Glutamatergic neuron (in vitro differentiated cells): Measurements from ENCODE around the gene DPM3. TPM values are rescaled to one million over a fixed set of nuclear protein-coding genes. Genes with fewer than 3 reads are reported as not detected.
A peak's percentile ranks its signal among the peaks of the same experiment; 100 is the strongest.

Experiments
- DNase-seq: peaks from one replicate; pipeline ENCODE4 v3.0.0; 2022
- H3K27ac Mint-ChIP-seq: one replicate; pipeline ENCODE4 v1.8.0; 2020; ENCODE audit warnings: mild to moderate bottlenecking, mixed read lengths, inconsistent platforms; ENCODE audit not compliant: unreplicated experiment
- H3K27me3 Mint-ChIP-seq: one replicate; pipeline ENCODE4 v1.8.0; 2020; ENCODE audit warnings: mild to moderate bottlenecking, moderate library complexity, mixed read lengths, inconsistent platforms; ENCODE audit not compliant: unreplicated experiment
- H3K36me3 Mint-ChIP-seq: one replicate; pipeline ENCODE4 v1.8.0; 2020; ENCODE audit warnings: mild to moderate bottlenecking, mixed read lengths, inconsistent platforms; ENCODE audit not compliant: unreplicated experiment
- H3K4me1 Mint-ChIP-seq: one replicate; pipeline ENCODE4 v1.8.0; 2020; ENCODE audit warnings: mild to moderate bottlenecking, low read depth, mixed read lengths, inconsistent platforms; ENCODE audit not compliant: unreplicated experiment
- H3K4me3 Mint-ChIP-seq: one replicate; pipeline ENCODE4 v1.8.0; 2020; ENCODE audit warnings: mild to moderate bottlenecking, mixed read lengths, inconsistent platforms; ENCODE audit not compliant: unreplicated experiment
- H3K9me3 Mint-ChIP-seq: one replicate; pipeline ENCODE4 v1.8.0; 2020; ENCODE audit warnings: mild to moderate bottlenecking, moderate library complexity, mixed read lengths, inconsistent platforms; ENCODE audit not compliant: unreplicated experiment
- CTCF ChIP-seq: fragments of 200-600 bp; sonication (generic); IDR thresholded peaks from one replicate; pipeline ENCODE4 v1.5.0; 2021; ENCODE audit not compliant: partially characterized antibody, unreplicated experiment
- total RNA-seq: library from RNA; stranded (reverse); fragmentation: NEBNext Ultra II Directional; extraction: Animal tissue kit (Norgen Biotek cat#: 25700); gene quantifications from one replicate; pipeline ENCODE4 v1.2.1, GENCODE V29; 2021; ENCODE audit not compliant: unreplicated experiment

Gene DPM3
- total RNA-seq, 1 donor from 2014 or later: 27.7 TPM

DNA sequence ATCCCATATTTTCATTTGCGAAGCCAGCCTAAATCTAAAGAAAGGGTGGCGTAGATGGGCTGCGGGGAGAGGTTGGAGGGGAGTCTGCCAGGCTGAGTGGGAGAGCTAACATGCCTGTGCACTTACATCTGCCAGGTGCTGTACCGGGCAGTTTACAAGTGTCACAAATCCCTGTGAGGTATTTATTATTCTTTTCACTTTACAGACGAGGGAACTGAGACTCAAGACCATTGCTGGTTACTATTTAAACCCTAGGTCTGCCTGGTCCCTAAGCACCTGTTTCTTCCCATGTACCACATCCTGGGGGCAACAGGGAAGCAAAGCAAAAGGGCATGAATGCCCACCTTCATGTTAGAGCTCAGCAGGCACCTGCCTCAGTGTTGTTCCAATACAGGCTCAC, 32.0 kb downstream of the DPM3 start:
- no peak for DNase-seq
- Mint-ChIP-seq H3K4me3 (no peak overlapping the region), H3K36me3 (no peaks in the 10 kb centered on the region), H3K27me3 (peaks cover 4% of the 10 kb centered on the region), H3K27ac (no peak overlapping the region), H3K9me3 (no peaks in the 10 kb centered on the region), H3K4me1 (no peaks in the 10 kb centered on the region)
- TF ChIP-seq CTCF: no peak

DNA sequence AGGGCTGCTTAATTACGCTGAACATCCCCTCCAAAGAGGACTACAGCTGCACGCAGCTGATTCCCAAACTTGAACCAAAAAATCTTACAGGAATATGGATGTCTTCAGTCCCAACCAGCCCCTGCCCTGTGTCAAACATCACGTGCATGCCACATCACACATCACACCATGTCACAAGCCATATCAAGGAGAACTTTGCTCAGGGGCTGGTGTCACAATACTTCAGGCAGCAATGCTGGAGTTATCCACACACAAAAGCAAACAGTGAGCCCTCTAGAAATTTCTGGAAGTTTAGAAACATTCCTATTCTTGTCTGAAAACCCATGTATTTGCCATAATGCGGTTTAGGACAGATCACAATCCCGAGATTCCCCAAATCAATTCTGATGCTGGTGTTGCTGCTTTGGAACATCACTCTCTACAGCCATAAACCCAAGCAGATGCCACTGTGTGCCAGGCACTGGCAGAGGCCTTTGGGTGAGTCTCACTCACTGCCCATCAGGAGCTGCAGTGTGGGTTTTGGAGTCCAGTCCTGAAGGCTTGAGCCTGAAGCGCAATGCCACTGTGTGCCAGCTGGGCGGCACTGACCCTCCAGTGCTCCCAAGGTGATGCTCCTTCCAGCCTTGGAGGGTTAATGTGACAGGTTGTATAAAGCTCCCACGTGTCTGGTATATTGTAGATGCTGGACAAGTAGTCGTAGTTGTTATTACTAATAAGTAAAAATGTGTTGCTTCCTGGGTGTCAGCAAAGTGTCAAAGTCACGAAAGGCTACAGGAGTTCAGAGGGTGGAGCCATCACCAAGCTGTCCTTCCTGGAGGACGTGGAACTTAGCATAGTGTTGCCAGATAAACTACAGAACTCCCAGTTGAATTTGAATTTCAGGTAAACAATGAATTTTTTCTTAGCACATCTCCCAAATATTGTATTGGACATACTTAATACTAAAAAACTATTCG, 32.7 kb downstream of the DPM3 start:
- Mint-ChIP-seq H3K36me3 (no peaks in the 10 kb centered on the region), H3K27me3 (peaks cover 4% of the 10 kb centered on the region), H3K4me3 (no peak overlapping the region), H3K27ac (no peak overlapping the region), H3K4me1 (no peaks in the 10 kb centered on the region), H3K9me3 (no peaks in the 10 kb centered on the region)
- no peak for TF ChIP-seq CTCF
- DNase-seq: no peak

DNA sequence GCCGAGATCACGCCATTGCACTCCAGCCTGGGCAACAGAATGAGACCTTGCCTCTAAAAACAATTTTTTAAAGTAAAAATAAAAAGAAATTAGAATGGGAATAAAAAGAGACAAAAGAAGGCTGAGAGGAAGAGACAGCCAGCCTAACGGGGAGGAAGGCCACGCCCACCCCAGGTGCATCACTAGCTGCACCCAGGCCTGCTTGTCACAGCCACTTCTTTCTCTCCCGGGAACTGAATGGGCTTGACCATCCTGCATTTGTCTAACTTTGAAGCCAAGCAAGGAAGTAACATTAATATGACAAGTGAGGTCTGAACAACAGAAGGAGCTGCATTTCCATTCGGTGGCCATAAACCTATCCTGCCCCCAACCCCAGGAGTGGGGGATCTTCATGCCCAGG, 33.5 kb downstream of the DPM3 start:
- peaks cover 4% of the 10 kb centered on the region for H3K27me3 Mint-ChIP-seq
- DNase-seq: no peak
- no peak for TF ChIP-seq CTCF
- no peaks in the 10 kb centered on the region for H3K4me1 Mint-ChIP-seq
- no peak overlapping the region for H3K4me3 Mint-ChIP-seq
- no peaks in the 10 kb centered on the region for H3K36me3 Mint-ChIP-seq
- no peaks in the 10 kb centered on the region for H3K9me3 Mint-ChIP-seq
- H3K27ac Mint-ChIP-seq: no peak overlapping the region

DNA sequence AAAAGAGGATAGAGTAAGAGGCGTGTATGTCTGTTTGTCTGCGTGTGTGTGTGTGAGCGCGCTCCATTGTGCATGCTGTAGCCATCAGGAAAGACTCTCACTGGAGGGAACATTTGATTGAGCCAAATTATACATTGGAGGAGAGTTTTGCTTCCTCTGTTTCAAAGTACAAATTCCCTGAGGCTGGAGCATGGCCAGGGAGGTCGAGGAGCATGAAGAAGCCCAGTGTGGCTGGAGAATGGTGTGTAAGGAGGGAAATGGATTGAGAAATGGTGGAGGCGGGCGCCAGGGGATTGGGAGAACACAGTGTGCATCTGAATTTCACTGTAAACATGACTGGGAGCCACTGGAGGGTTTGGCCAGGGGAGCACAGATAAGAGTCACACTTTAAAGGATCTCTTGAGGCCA, 34.7 kb downstream of the DPM3 start:
- no peak for TF ChIP-seq CTCF
- no peak for DNase-seq
- H3K9me3 Mint-ChIP-seq: no peaks in the 10 kb centered on the region
- no peak overlapping the region for H3K27ac Mint-ChIP-seq
- peaks cover 2% of the 10 kb centered on the region for H3K27me3 Mint-ChIP-seq
- peak overlapping the region; percentile 9 for H3K4me3 Mint-ChIP-seq
- no peaks in the 10 kb centered on the region for H3K36me3 Mint-ChIP-seq
- H3K4me1 Mint-ChIP-seq: no peaks in the 10 kb centered on the region

DNA sequence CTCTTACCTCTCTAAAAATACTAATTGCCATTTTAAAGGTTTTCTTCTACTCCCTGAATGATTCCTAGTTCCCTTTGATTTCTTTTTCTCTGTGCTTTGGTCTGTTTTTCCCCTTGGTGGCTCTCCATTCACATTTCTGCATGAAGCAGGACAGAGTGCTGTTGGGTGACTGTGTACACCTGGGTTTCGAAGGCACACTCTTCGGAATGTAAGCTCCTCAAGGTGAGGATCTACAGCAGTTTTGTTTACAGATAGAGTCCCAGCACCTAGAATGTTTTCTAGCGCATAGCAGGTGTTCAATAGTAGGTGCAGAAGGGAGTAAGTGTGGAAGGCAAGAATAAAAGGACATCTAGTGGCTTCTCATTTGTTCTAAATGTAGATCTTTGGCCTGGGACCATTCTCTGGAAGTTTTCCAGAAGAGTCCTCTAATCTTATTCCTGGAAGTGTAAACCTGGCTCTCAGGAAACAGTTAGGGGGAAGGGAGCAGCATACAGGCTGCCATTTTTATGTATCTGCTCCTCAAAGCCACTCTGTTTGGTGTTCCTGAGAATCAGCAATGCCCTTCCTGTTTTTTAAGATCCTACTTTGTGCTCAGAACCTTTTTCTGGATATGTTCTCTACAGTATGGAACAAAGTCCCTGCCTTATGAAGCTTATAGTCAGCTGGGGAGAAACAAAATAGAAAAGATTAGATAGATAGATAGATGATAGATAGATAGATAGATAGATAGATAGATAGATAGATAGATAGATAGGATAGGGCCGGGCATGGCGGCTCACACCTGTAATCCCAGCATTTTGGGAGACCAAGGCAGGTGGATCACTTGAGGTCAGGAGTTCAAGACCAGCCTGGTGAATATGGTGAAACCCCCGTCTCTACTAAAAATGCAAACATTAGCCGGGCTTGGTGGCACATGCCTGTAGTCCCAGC, 35.5 kb downstream of the DPM3 start:
- Mint-ChIP-seq H3K36me3 (no peaks in the 10 kb centered on the region), H3K4me1 (no peaks in the 10 kb centered on the region), H3K4me3 (no peak overlapping the region), H3K9me3 (no peaks in the 10 kb centered on the region), H3K27ac (no peak overlapping the region), H3K27me3 (no peaks in the 10 kb centered on the region)
- no peak for DNase-seq
- no peak for TF ChIP-seq CTCF
